Endothelial cell of umbilical vein (primary cell): ENCODE measurements around the gene FSD2.

Source experiments
- CTCF ChIP-seq, 2 donors: IDR thresholded peaks; 1 replicate in 1 of 2; 2 replicates in 1 of 2; pipeline ENCODE4 v1.5.1; 2011; ENCODE audit warnings: low read length in 2 of 2, mild to moderate bottlenecking in 2 of 2, moderate library complexity in 2 of 2, control low read depth in 1 of 2, inconsistent platforms in 1 of 2, low read depth in 1 of 2; ENCODE audit not compliant: insufficient read depth in 1 of 2; ENCODE audit errors: extremely low read depth in 1 of 2
- MYC ChIP-seq: IDR thresholded peaks from one replicate; pipeline ENCODE4 v1.6.1; 2011; ENCODE audit warnings: mild to moderate bottlenecking, low read depth, low read length
- POLR2A ChIP-seq: IDR thresholded peaks from 2 replicates; pipeline ENCODE4 v1.6.1; 2012; ENCODE audit warnings: low read depth, mild to moderate bottlenecking, control low read depth, low read length

- TF ChIP-seq CTCF (IDR thresholded peaks at IDR 0.05; ENCODE audit: extremely low read depth in 1 of 2, insufficient read depth in 1 of 2, low read depth in 1 of 2, low read length in 2 of 2) (no peak), MYC (no peak), POLR2A (no peak)
These were observed 31.4 kb downstream of the FSD2 start for GRCh38 chr15:82774496-82774895.
